ENCODE measurements around the gene COL5A1.
A peak's percentile ranks its signal among the peaks of the same experiment; 100 is the strongest.

COL5A1 gene

GRCh38 chr9:134634667-134635230 lies 6.9 kb upstream of the COL5A1 start:
- no peak for TF ChIP-seq CTCF (IDR thresholded peaks at IDR 0.05; ENCODE audit: control insufficient read depth, insufficient read depth, low read depth, low read length, missing control alignments)
- no peak for DNase-seq (ENCODE audit: low read depth)
- H3K4me3 ChIP-seq (ENCODE audit: control insufficient read depth, low read depth, low read length): no peak overlapping the region

- no peak overlapping the region for H3K4me3 ChIP-seq (ENCODE audit: control insufficient read depth, low read depth, low read length)
- TF ChIP-seq CTCF (IDR thresholded peaks at IDR 0.05; ENCODE audit: control insufficient read depth, insufficient read depth, low read depth, low read length, missing control alignments): no peak
- no peak for DNase-seq (ENCODE audit: low read depth)
Observed at GRCh38 chr9:134635351-134636148, 6.1 kb upstream of the COL5A1 start.

- no peak for TF ChIP-seq CTCF (IDR thresholded peaks at IDR 0.05; ENCODE audit: control insufficient read depth, insufficient read depth, low read depth, low read length, missing control alignments)
- no peak for DNase-seq (ENCODE audit: low read depth)
- no peak overlapping the region for H3K4me3 ChIP-seq (ENCODE audit: control insufficient read depth, low read depth, low read length)
Observed at GRCh38 chr9:134636149-134636507, 5.5 kb upstream of the COL5A1 start.

- no peak for DNase-seq (ENCODE audit: low read depth)
- peak; percentile 46 for TF ChIP-seq CTCF (IDR thresholded peaks at IDR 0.05; ENCODE audit: control insufficient read depth, insufficient read depth, low read depth, low read length, missing control alignments)
- H3K4me3 ChIP-seq (ENCODE audit: control insufficient read depth, low read depth, low read length): no peak overlapping the region
Observed at GRCh38 chr9:134637241-134637640, 4.4 kb upstream of the COL5A1 start.

GRCh38 chr9:134637696-134638501 lies 3.7 kb upstream of the COL5A1 start:
- no peak for DNase-seq (ENCODE audit: low read depth)
- no peak for TF ChIP-seq CTCF (IDR thresholded peaks at IDR 0.05; ENCODE audit: control insufficient read depth, insufficient read depth, low read depth, low read length, missing control alignments)
- no peak overlapping the region for H3K4me3 ChIP-seq (ENCODE audit: control insufficient read depth, low read depth, low read length)

- no peak for DNase-seq (ENCODE audit: low read depth)
- TF ChIP-seq CTCF (IDR thresholded peaks at IDR 0.05; ENCODE audit: control insufficient read depth, insufficient read depth, low read depth, low read length, missing control alignments): no peak
- no peak overlapping the region for H3K4me3 ChIP-seq (ENCODE audit: control insufficient read depth, low read depth, low read length)
Observed at GRCh38 chr9:134638502-134639090, 3.0 kb upstream of the COL5A1 start.
